ENCODE data around the gene MIDN. TPM values are rescaled to one million over a fixed set of nuclear protein-coding genes. Genes with fewer than 3 reads are reported as not detected.

MIDN gene
- total RNA-seq, 1 donor: 23.2 TPM

DNA sequence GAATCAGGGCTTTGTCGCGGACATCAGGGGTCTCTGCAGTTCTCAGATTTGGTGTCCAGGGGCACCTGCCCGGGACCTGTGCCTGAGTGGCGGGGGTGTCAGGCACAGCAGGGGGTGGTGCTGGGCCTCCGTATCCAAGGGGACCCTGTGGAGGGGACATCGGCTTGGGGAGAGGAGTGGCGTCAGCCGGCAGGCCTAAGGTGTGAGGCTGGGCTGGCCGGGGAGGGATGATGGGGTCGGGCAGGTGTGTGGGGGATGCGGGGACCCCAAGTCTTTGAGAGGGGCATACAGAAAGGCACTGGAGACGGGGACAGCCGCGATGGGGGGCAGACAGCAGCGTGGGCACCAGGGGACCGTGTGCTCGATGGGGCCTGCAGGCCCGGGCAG lies 39.8 kb downstream of the MIDN start:
- TF ChIP-seq, protein P1, sequence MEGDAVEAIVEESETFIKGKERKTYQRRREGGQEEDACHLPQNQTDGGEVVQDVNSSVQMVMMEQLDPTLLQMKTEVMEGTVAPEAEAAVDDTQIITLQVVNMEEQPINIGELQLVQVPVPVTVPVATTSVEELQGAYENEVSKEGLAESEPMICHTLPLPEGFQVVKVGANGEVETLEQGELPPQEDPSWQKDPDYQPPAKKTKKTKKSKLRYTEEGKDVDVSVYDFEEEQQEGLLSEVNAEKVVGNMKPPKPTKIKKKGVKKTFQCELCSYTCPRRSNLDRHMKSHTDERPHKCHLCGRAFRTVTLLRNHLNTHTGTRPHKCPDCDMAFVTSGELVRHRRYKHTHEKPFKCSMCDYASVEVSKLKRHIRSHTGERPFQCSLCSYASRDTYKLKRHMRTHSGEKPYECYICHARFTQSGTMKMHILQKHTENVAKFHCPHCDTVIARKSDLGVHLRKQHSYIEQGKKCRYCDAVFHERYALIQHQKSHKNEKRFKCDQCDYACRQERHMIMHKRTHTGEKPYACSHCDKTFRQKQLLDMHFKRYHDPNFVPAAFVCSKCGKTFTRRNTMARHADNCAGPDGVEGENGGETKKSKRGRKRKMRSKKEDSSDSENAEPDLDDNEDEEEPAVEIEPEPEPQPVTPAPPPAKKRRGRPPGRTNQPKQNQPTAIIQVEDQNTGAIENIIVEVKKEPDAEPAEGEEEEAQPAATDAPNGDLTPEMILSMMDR (IDR thresholded peaks at IDR 0.05; ENCODE audit: insufficient read depth, low read length): no peak
- DNase-seq (ENCODE audit: low read depth): no peak
- H3K4me3 ChIP-seq (ENCODE audit: low read depth, low read length): no peak overlapping the region

DNA sequence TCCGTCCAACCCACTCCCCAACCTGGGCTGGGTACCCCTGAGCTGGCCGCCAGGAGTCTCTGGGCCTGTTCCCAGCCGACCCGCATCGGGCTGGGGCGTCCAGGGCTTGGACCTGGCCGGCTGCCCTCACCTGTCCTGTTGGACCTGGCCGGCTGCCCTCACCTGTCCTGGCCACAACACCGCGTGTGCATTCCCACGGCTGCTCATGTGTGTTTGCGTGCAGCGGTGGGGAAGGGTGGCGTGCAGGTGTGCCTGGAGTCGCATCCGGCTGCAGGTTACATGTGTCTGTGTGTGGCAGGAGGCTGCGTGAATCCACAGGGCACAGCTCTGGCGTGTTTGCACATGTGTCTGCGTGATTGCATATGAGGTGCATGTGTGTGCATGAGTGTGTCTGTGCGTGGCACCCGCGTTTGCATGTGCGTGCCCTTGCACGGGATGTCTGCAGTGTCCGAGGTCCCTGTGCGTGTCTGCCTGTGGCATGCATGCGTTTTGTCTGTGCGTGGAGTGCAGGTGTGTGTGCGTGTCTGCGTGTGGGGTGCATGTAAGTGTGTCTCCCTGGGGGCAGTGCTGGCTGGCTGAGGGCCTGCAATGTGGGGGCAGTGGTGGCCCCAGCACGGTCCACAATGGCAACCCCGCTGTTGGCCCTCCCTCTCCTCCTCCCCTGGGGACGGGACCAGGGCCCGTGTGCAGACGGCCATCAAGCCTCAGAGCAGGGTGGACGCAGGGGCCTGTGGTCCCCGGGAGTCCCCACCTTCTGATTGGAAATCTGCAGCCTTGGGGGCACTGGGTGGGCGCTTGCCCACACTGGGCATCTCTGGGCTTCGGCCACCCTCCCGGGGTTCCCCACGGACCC lies 40.7 kb downstream of the MIDN start:
- no peak overlapping the region for H3K4me3 ChIP-seq (ENCODE audit: low read depth, low read length)
- no peak for DNase-seq (ENCODE audit: low read depth)
- TF ChIP-seq, protein P1 (IDR thresholded peaks at IDR 0.05; ENCODE audit: insufficient read depth, low read length): no peak

DNA sequence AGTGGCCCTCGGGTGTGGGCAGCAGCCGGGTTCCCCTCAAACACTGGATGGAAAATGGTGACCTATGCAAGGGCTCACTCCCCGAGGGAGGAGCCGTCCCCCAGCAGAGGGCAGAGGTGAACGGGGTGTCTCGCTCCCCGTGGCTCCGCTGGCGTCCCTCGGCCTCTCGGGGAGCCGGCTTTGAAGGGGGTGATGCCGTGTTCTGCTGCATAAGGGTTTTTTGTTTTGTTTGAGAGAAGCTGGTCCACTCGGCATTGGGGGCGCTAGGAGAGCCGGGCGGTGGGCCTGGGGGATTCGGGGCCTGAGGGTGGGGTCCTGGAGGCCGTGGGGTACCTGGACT lies 41.3 kb downstream of the MIDN start:
- TF ChIP-seq, protein P1 (IDR thresholded peaks at IDR 0.05; ENCODE audit: insufficient read depth, low read length): no peak
- no peak for DNase-seq (ENCODE audit: low read depth)
- no peak overlapping the region for H3K4me3 ChIP-seq (ENCODE audit: low read depth, low read length)

DNA sequence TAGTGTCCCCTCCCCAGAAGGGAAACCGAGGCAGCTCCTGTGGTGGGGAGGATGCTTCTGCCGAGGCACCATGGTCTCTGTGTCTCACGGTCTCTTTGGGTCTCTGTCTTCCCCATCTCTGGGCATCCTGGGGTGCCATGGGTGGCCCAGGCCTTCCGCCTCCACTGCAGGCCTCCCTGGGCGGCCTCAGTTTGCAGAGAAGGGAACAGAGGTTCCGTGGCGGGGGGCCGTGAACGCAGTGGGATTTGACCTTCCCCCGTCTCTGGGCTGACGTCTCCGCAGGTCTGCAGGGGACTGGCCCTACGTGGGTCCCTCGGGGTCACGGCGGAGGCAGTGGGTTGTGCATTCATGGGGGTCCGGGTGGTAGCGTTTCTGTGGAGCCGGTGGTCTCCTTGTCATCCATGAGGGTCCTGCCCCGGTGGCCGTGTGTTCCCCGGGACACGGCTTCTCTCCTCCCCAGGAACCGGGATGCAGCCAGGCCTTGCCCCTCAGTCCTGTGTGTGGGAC lies 41.9 kb downstream of the MIDN start:
- TF ChIP-seq, protein P1 (IDR thresholded peaks at IDR 0.05; ENCODE audit: insufficient read depth, low read length): no peak
- DNase-seq (ENCODE audit: low read depth): no peak
- no peak overlapping the region for H3K4me3 ChIP-seq (ENCODE audit: low read depth, low read length)

DNA sequence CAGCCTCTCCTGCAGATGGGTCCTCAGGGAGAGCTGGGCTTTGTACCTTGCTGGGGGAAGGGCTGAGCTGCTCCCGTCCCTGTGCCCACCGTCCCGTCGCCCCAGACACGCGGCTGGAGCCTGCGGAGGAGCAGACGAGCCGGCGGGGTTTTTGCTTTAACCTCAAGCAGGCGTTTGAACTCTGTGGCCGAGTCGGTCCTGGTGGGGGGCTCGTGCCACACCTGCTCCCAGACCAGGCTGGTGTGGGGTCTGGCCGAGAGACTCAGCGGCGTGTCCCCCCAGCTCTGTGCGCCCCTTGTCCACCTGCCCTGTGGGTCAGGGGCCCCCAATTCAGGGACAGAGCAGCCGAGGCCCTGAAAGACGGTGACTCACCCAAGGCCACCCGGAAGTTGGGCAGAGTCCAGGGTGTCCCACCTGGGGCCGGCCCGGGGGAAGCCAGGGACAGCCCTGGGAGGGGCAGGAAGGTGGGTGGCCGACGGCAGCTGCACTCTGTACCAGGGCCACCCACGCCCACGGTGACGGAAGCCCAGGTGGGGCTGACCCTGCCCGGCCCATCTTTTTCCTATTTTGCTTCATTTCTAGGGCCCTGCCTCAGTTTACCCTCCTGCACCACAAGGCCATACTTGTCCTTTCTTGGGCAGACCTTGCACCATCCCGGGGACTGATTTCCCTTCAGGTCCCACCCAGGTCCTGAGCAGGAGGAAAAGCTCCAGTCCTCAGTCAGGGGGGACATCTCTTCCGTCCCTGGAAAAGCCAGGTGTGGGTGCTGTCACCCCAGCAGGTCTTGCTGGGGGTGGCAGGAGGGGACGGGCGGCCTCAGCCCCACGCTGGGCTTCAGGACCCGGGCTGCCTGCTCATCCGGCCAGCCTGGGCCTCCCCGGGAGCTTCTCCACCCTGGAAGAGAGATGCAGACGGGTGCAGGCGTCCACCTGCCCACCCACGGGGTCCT lies 42.6 kb downstream of the MIDN start:
- no peak overlapping the region for H3K4me3 ChIP-seq (ENCODE audit: low read depth, low read length)
- TF ChIP-seq, protein P1 (IDR thresholded peaks at IDR 0.05; ENCODE audit: insufficient read depth, low read length): no peak
- DNase-seq (ENCODE audit: low read depth): no peak

DNA sequence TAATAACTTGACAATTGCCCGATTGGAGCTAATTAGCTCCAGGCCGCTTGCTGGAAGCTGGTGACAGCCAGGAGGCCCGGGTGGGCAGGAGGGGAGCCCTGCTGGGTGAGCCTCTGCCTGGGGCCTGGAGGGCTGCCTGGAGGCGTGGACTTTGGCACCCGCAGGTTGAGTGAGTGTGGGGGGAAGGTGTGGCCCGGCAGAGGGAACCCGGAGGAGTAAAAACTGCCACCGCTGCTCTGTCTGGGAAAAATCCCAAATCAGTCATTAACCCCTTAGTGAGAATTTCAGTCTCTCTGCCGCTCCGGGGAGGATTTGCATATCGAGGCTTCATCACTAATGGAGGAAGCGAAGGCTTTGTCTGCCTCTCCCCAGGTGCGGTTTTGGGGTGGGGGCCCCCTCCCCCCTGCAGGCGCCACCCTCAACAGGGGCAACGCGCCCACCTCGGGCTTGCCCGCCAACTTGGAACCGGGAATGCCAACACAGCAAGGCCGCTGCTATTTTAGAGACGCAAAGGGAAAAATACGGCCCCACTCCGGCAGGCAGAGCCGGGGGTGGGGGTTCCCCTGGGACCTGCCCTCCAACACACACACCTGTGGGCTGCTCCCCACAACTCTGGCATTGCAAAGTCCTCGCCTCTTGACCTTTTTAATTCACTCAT lies 43.5 kb downstream of the MIDN start:
- TF ChIP-seq, protein P1 (IDR thresholded peaks at IDR 0.05; ENCODE audit: insufficient read depth, low read length): no peak
- DNase-seq (ENCODE audit: low read depth): no peak
- no peak overlapping the region for H3K4me3 ChIP-seq (ENCODE audit: low read depth, low read length)
